ENCODE data around the gene CD6. TPM values are rescaled to one million over a fixed set of nuclear protein-coding genes. Genes with fewer than 3 reads are reported as not detected.

CD6 gene
- total RNA-seq, 1 experiment from 2014 or later, result 1.4 TPM

GRCh38 chr11:61021661-61022212, 50.3 kb downstream of the CD6 start:
- peak; percentile 95 for ATAC-seq
- ChIA-PET POLR2A (no interaction called here), CTCF (no interaction called here), RAD21 (ENCODE audit: low non-redundant PET in 1 of 2, low total read pairs in 2 of 2, uncharacterized antibody in 2 of 2, unreplicated experiment in 2 of 2) (no interaction called here)
- no peak for TF ChIP-seq ATF3 (IDR thresholded peaks at IDR 0.05)
- no peak for TF ChIP-seq EGR1 (IDR thresholded peaks at IDR 0.05; ENCODE audit: low read depth)
- no peak for TF ChIP-seq SRF (IDR thresholded peaks at IDR 0.05; ENCODE audit: low read depth)
- TF ChIP-seq JUND (IDR thresholded peaks at IDR 0.05), result no peak
- TF ChIP-seq CEBPB (IDR thresholded peaks at IDR 0.05; ENCODE audit: low read depth), result no peak
- TF ChIP-seq SP1 (IDR thresholded peaks at IDR 0.05; ENCODE audit: low read depth), result no peak
- TF ChIP-seq ZBTB33 (IDR thresholded peaks at IDR 0.05; ENCODE audit: extremely low read depth, insufficient replicate concordance, low read length), result no peak
- no peak for TF ChIP-seq ZFX (IDR thresholded peaks at IDR 0.05)
- no peak for TF ChIP-seq CTCF (IDR thresholded peaks at IDR 0.05 in 2 of 3, conservative IDR thresholded peaks at IDR 0.05 in 1 of 3; ENCODE audit: borderline replicate concordance in 1 of 3, insufficient read depth in 1 of 3, low read depth in 2 of 3, low read length in 2 of 3)
- intact Hi-C loops (cut with micrococcal nuclease), result no loop called here
- no peak overlapping the region for H3K27ac ChIP-seq (ENCODE audit: low read depth, low read length)
- no peak for DNase-seq (ENCODE audit: low read depth, low spot score)
- BruUV-seq (replicated peaks), result no TSS peak
- 0 out of 4 replicates have a peak overlapping the region, but pooled peaks have one; percentile 9 to 18 for H3K4me3 ChIP-seq (replicated peaks in 1 of 2; ENCODE audit: low read depth in 1 of 2, low read length in 2 of 2)
- H4K20me1 ChIP-seq (ENCODE audit: insufficient read depth), result no peaks in the 10 kb centered on the region
- no peaks in the 10 kb centered on the region for H3K79me2 ChIP-seq (ENCODE audit: insufficient read depth, low read length)
- peaks cover 5 to 9% of the 10 kb centered on the region in 2 experiments; a peak in 3 of 4 replicates for H3K4me1 ChIP-seq (ENCODE audit: control insufficient read depth in 1 of 2, insufficient read depth in 2 of 2, low read length in 2 of 2)
- peak overlapping the region; percentile 60 for H3K4me2 ChIP-seq (ENCODE audit: low read length)
- H3K36me3 ChIP-seq (ENCODE audit: control insufficient read depth in 1 of 2, insufficient read depth in 2 of 2, low read length in 2 of 2), result no peaks in the 10 kb centered on the region
- no peak overlapping the region for H2AFZ ChIP-seq (ENCODE audit: low read depth, low read length, poor library complexity, severe bottlenecking)
- no peaks in the 10 kb centered on the region for H3K27me3 ChIP-seq (ENCODE audit: insufficient read depth, low read length)
- H3K9me2 ChIP-seq (ENCODE audit: insufficient read depth), result no peaks in the 10 kb centered on the region
- no peak overlapping the region for H3K9ac ChIP-seq (ENCODE audit: low read length)
- H3K9me3 ChIP-seq (ENCODE audit: control insufficient read depth in 1 of 2, insufficient read depth in 1 of 2, low read depth in 1 of 2, low read length in 2 of 2), result no peaks in the 10 kb centered on the region

Measured in HCT116 (cell line).